OCI-LY7 (cell line): Measurements from ENCODE around the gene ANKRD33B. TPM values are rescaled to one million over a fixed set of nuclear protein-coding genes. Genes with fewer than 3 reads are reported as not detected.

ENCODE experiments used
- BruUV-seq: library from RNA; stranded (reverse); fragments of 400-500 nt; replicated peaks from 2 replicates; lab custom pipeline; 2021; lab: Mats Ljungman, UMichigan
- CTCF ChIA-PET: fragments of 300-600 bp; sonication (Branson Sonifier 250); formaldehyde crosslinking; loops from one replicate; lab custom pipeline; 2022; ENCODE audit warnings: antibody characterized with exemption; ENCODE audit not compliant: unreplicated experiment; lab: Charles Lee
- POLR2A ChIA-PET: fragments of 300-600 bp; sonication (Branson Sonifier 250); formaldehyde crosslinking; loops from one replicate; lab custom pipeline; 2022; ENCODE audit warnings: antibody characterized with exemption; lab: Charles Lee
- DNase-seq: peaks from one replicate; pipeline ENCODE4 v3.0.0-alpha.2; 2015; ENCODE audit warnings: low spot score
- H2AFZ ChIP-seq: fragments of 200-600 bp; sonication (generic), shearing (Covaris generic); 2 replicates; pipeline ENCODE4 v1.6.1; 2014; ENCODE audit warnings: mild to moderate bottlenecking, antibody characterized with exemption, low read length, moderate library complexity
- H3K27ac ChIP-seq: fragments of 200-600 bp; sonication (generic); 2 replicates; pipeline ENCODE4 v1.5.1; 2014; ENCODE audit warnings: mixed run types, low read depth, mild to moderate bottlenecking, moderate library complexity, low read length, inconsistent platforms; ENCODE audit not compliant: poor library complexity, severe bottlenecking
- H3K36me3 ChIP-seq: fragments of 200-600 bp; sonication (generic); 2 replicates; pipeline ENCODE4 v1.6.1; 2014; ENCODE audit warnings: mild to moderate bottlenecking, antibody characterized with exemption, low read length, moderate library complexity, mixed read lengths; ENCODE audit not compliant: insufficient read depth
- H3K4me1 ChIP-seq: fragments of 200-600 bp; sonication (generic); 2 replicates; pipeline ENCODE4 v1.5.1; 2014; ENCODE audit warnings: mild to moderate bottlenecking, low read length; ENCODE audit not compliant: insufficient read depth, poor library complexity, severe bottlenecking
- H3K4me2 ChIP-seq: fragments of 200-600 bp; sonication (generic); 2 replicates; pipeline ENCODE4 v1.6.1; 2014; ENCODE audit warnings: mild to moderate bottlenecking, low read length
- H3K4me3 ChIP-seq: fragments of 200-600 bp; sonication (generic); 2 replicates; pipeline ENCODE4 v1.5.1; 2014; ENCODE audit warnings: mild to moderate bottlenecking, low read depth, low read length; ENCODE audit not compliant: poor library complexity, severe bottlenecking
- H3K79me2 ChIP-seq: fragments of 200-600 bp; sonication (generic); 2 replicates; pipeline ENCODE4 v1.6.1; 2016; ENCODE audit warnings: low read depth, mild to moderate bottlenecking, low read length, moderate library complexity, mixed read lengths; ENCODE audit not compliant: insufficient read depth
- H3K9me2 ChIP-seq: fragments of 200-600 bp; sonication (generic); 2 replicates; pipeline ENCODE4 v1.6.1; 2016; ENCODE audit warnings: mild to moderate bottlenecking, low read length, mixed read lengths; ENCODE audit not compliant: insufficient read depth
- H3K9me3 ChIP-seq: fragments of 200-600 bp; sonication (generic); 2 replicates; pipeline ENCODE4 v1.6.1; 2014; ENCODE audit warnings: mild to moderate bottlenecking, mixed run types, low read length, mixed read lengths
- H4K20me1 ChIP-seq: fragments of 200-600 bp; sonication (generic); 2 replicates; pipeline ENCODE4 v1.6.1; 2014; ENCODE audit warnings: mild to moderate bottlenecking, antibody characterized with exemption, low read length, moderate library complexity, mixed read lengths; ENCODE audit not compliant: insufficient read depth
- CTCF ChIP-seq: fragments of 200-600 bp; sonication (generic); conservative IDR thresholded peaks from 2 replicates; pipeline ENCODE4 v1.5.1; 2014; ENCODE audit warnings: mild to moderate bottlenecking, antibody characterized with exemption, low read length, moderate library complexity, mixed read lengths
- EZH2phosphoT487 ChIP-seq: fragments of 200-600 bp; sonication (generic); IDR thresholded peaks from 2 replicates; pipeline ENCODE4 v1.6.1; 2018; ENCODE audit warnings: low read depth, borderline replicate concordance, mild to moderate bottlenecking, mixed run types, antibody characterized with exemption, low read length, moderate library complexity, mixed read lengths
- intact Hi-C: fragments of 100-400 bp; cut with micrococcal nuclease; formaldehyde crosslinking; loops from one replicate; pipeline ENCODE4 v1.10.0; 2022; ENCODE audit not compliant: unreplicated experiment
- total RNA-seq, 2 experiments: library from RNA; depleted of rRNA in 1 of 2; stranded (reverse); fragments of >200 nt in 1 of 2; shearing (Covaris generic) in 1 of 2; gene quantifications; 2 replicates each; pipeline ENCODE4 v1.2.3, GENCODE V29; 2014 to 2022

The ANKRD33B gene
- total RNA-seq, 2 experiments from 2014 or later = 5.6 to 11.4 TPM

- H3K9me3 ChIP-seq = no peaks in the 10 kb centered on the region; the same call in 1 of the 2 replicates
- DNase-seq = no peak
- TF ChIP-seq CTCF (no peak), EZH2phosphoT487 (no peak)
- H2AFZ ChIP-seq = no peak overlapping the region
- no TSS peak for BruUV-seq
- H3K9me2 ChIP-seq = no peaks in the 10 kb centered on the region
- H3K79me2 ChIP-seq = no peaks in the 10 kb centered on the region
- no peak overlapping the region for H3K4me3 ChIP-seq
- H4K20me1 ChIP-seq = no peaks in the 10 kb centered on the region
- POLR2A ChIA-PET = interaction anchor here (0.5 to 1.8 kb wide), 2 partner anchors 11 to 94 kb away, joined by 4 to 5 read pairs; no protein-coding TSS in a partner anchor
- CTCF ChIA-PET = no interaction called here
- intact Hi-C loops = no loop called here
- H3K4me2 ChIP-seq = no peak overlapping the region
- peaks cover 7% of the 10 kb centered on the region for H3K36me3 ChIP-seq
- peaks cover 47% of the 10 kb centered on the region for H3K4me1 ChIP-seq
- no peak overlapping the region for H3K27ac ChIP-seq
Observed at GRCh38 chr5:10623305-10623910, 59.5 kb downstream of the ANKRD33B start.

GRCh38 chr5:10624206-10624605, 60.3 kb downstream of the ANKRD33B start:
- intact Hi-C loops = no loop called here
- no peaks in the 10 kb centered on the region for H4K20me1 ChIP-seq
- no peak for TF ChIP-seq CTCF
- TF ChIP-seq EZH2phosphoT487 = no peak
- H3K79me2 ChIP-seq = no peaks in the 10 kb centered on the region
- no peak overlapping the region for H3K4me2 ChIP-seq
- H3K4me1 ChIP-seq = peaks cover 47% of the 10 kb centered on the region
- peaks cover 7% of the 10 kb centered on the region for H3K36me3 ChIP-seq
- H3K9me3 ChIP-seq = no peaks in the 10 kb centered on the region; the same call in 1 of the 2 replicates
- BruUV-seq = no TSS peak
- H3K27ac ChIP-seq = no peak overlapping the region
- H3K9me2 ChIP-seq = no peaks in the 10 kb centered on the region
- no peak overlapping the region for H3K4me3 ChIP-seq
- no peak for DNase-seq
- POLR2A ChIA-PET = interaction anchor here (0.6 to 4.4 kb wide), 4 partner anchors 10 to 100 kb away, joined by 5 to 35 read pairs (median 10); no protein-coding TSS in a partner anchor
- no peak overlapping the region for H2AFZ ChIP-seq
- CTCF ChIA-PET = no interaction called here

GRCh38 chr5:10624679-10625078, 60.8 kb downstream of the ANKRD33B start:
- H3K9me2 ChIP-seq = no peaks in the 10 kb centered on the region
- no peak for DNase-seq
- H3K4me2 ChIP-seq = no peak overlapping the region
- POLR2A ChIA-PET = interaction anchor here (0.6 to 4.4 kb wide), 3 partner anchors 13 to 101 kb away, joined by 5 to 35 read pairs (median 14); no protein-coding TSS in a partner anchor
- no TSS peak for BruUV-seq
- no peak overlapping the region for H3K27ac ChIP-seq
- TF ChIP-seq CTCF (no peak), EZH2phosphoT487 (no peak)
- intact Hi-C loops = loop anchor here (5.0 kb wide), 3 partner anchors 117 to 272 kb away; partner anchors contain the start of genes DAP and MARCHF6
- H3K79me2 ChIP-seq = no peaks in the 10 kb centered on the region
- H3K9me3 ChIP-seq = no peaks in the 10 kb centered on the region; the same call in 1 of the 2 replicates
- peaks cover 7% of the 10 kb centered on the region for H3K36me3 ChIP-seq
- no peaks in the 10 kb centered on the region for H4K20me1 ChIP-seq
- no peak overlapping the region for H2AFZ ChIP-seq
- CTCF ChIA-PET = no interaction called here
- H3K4me1 ChIP-seq = peaks cover 47% of the 10 kb centered on the region
- no peak overlapping the region for H3K4me3 ChIP-seq
